Neural cell (in vitro differentiated cells): ENCODE measurements around the gene KCNIP4.

ENCODE experiments used
- EP300 ChIP-seq: fragments of 450-650 bp; conservative IDR thresholded peaks from 2 replicates; pipeline ENCODE4 v1.6.1; 2014; ENCODE audit warnings: antibody characterized with exemption, mild to moderate bottlenecking, moderate library complexity; ENCODE audit not compliant: poor library complexity, severe bottlenecking
- EZH2 ChIP-seq: fragments of 200-600, 300-800 bp; shearing (Covaris generic), sonication (generic); IDR thresholded peaks from 2 replicates; pipeline ENCODE4 v1.6.1; 2014; ENCODE audit warnings: antibody characterized with exemption, low read length, borderline replicate concordance, mild to moderate bottlenecking; ENCODE audit not compliant: insufficient read depth, poor library complexity, severe bottlenecking
- POLR2AphosphoS5 ChIP-seq: IDR thresholded peaks from 2 replicates; pipeline ENCODE4 v1.6.1; 2012

DNA sequence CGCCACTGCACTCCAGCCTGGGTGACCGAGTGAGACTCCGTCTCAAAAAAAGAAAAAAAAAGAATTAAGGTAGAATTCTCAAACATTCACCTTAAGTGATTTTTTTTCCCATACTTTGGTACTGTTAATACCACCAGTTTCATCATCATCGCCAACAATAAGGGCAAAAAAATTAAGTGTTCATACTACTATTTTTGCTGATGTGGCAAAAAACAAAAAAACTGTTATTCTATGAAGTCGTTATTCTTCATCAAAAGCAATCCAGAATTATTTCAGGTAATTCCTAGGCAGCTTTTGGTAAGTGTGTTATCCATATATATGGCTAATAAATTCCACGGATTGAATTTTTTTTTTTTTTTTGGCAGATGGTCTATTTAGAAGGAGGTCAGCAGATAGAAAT lies 85.7 kb downstream of the KCNIP4 start:
- TF ChIP-seq POLR2AphosphoS5 (no peak), EZH2 (no peak), EP300 (no peak)
